Right renal pelvis (tissue), 4 donors: ENCODE data around the gene TAF11L2. TPM values are rescaled to one million over a fixed set of nuclear protein-coding genes. Genes with fewer than 3 reads are reported as not detected.
"Not testable (repeated sequence)": the region's sequence is repeated elsewhere in the genome, so short reads cannot be mapped to it uniquely, and the experiment has no call there.

Source experiments
- DNase-seq, 4 donors: peaks; one replicate each; pipeline ENCODE4 v3.0.0-alpha.2; 2013; ENCODE audit warnings: low read depth in 4 of 4, low spot score in 3 of 4, missing footprints in 1 of 4
- polyA plus RNA-seq, 4 donors: library from polyadenylated mRNA; unstranded; fragments of 120-200 nt; gene quantifications; one replicate each; pipeline ENCODE4 v1.2.1, GENCODE V29; 2013; ENCODE audit not compliant: insufficient read length in 4 of 4

TAF11L2 gene
- polyA plus RNA-seq, 4 donors, result not detected

- DNase-seq, result not testable (repeated sequence)
These were observed 26.9 kb downstream of the TAF11L2 start, which contains the start of gene TAF11L5 for GRCh38 chr5:17524935-17525334. TAF11L5 (plus strand) TSS chr5:17525235.

- not testable (repeated sequence) for DNase-seq
These were observed 28.5 kb downstream of the TAF11L2 start for GRCh38 chr5:17526504-17526903.

GRCh38 chr5:17528369-17528768, 30.3 kb downstream of the TAF11L2 start, which contains the start of gene TAF11L6:
TAF11L6 (plus strand) TSS chr5:17528669.
- DNase-seq, result not testable (repeated sequence)

Other genes starting within 250 kb of the TAF11L2 start
- gene TAF11L3, start 20.1 kb downstream of the TAF11L2 start, polyA plus RNA-seq, result not detected
- not detected for gene TAF11L4, start 23.6 kb downstream of the TAF11L2 start, polyA plus RNA-seq
- not detected for gene TAF11L5, start 27.0 kb downstream of the TAF11L2 start, polyA plus RNA-seq
- not detected for gene TAF11L6, start 30.4 kb downstream of the TAF11L2 start, polyA plus RNA-seq
- gene TAF11L7, start 87.5 kb downstream of the TAF11L2 start, polyA plus RNA-seq, result not detected
- gene TAF11L8, start 92.7 kb downstream of the TAF11L2 start, polyA plus RNA-seq, result not detected
- gene TAF11L9, start 96.2 kb downstream of the TAF11L2 start, polyA plus RNA-seq, result not detected
- not detected for gene TAF11L10, start 99.6 kb downstream of the TAF11L2 start, polyA plus RNA-seq
- gene TAF11L11, start 106.0 kb downstream of the TAF11L2 start, polyA plus RNA-seq, result not detected
- gene TAF11L12, start 112.2 kb downstream of the TAF11L2 start, polyA plus RNA-seq, result not detected
- not detected for gene TAF11L13, start 133.9 kb downstream of the TAF11L2 start, polyA plus RNA-seq
- not detected for gene TAF11L14, start 136.2 kb downstream of the TAF11L2 start, polyA plus RNA-seq